Osteoblast (primary cell): ENCODE measurements around the gene WWOX. TPM values are rescaled to one million over a fixed set of nuclear protein-coding genes. Genes with fewer than 3 reads are reported as not detected.

ENCODE experiments used
- DNase-seq: peaks from one replicate; pipeline ENCODE4 v3.0.0; 2011; ENCODE audit warnings: low spot score, mixed read lengths; ENCODE audit not compliant: insufficient read length; ENCODE audit errors: missing footprints
- H2AFZ ChIP-seq: 2 replicates; pipeline ENCODE4 v1.6.0; 2011; ENCODE audit warnings: mild to moderate bottlenecking, low read length
- H3K27ac ChIP-seq: 2 replicates; pipeline ENCODE4 v1.5.1; 2011; ENCODE audit warnings: mild to moderate bottlenecking, low read depth, low read length, moderate library complexity
- H3K27me3 ChIP-seq: 2 replicates; pipeline ENCODE4 v1.6.0; 2012; ENCODE audit warnings: mild to moderate bottlenecking, control low read depth, inconsistent platforms, low read length, moderate library complexity; ENCODE audit not compliant: insufficient read depth
- H3K36me3 ChIP-seq: 2 replicates; pipeline ENCODE4 v1.5.1; 2011; ENCODE audit warnings: mild to moderate bottlenecking, low read length, control low read depth, moderate library complexity; ENCODE audit not compliant: insufficient read depth
- H3K4me1 ChIP-seq: 2 replicates; pipeline ENCODE4 v1.5.1; 2011; ENCODE audit warnings: mild to moderate bottlenecking, low read length, control low read depth, moderate library complexity; ENCODE audit not compliant: insufficient read depth
- H3K4me2 ChIP-seq: 2 replicates; pipeline ENCODE4 v1.6.0; 2011; ENCODE audit warnings: mild to moderate bottlenecking, low read length; ENCODE audit not compliant: insufficient read depth
- H3K4me3 ChIP-seq: fragments of 200-600 bp; sonication (generic); 3 replicates; pipeline ENCODE4 v1.5.1; 2012; ENCODE audit warnings: mild to moderate bottlenecking, low read length, inconsistent platforms; ENCODE audit not compliant: insufficient read depth
- H3K79me2 ChIP-seq: 2 replicates; pipeline ENCODE4 v1.6.0; 2012; ENCODE audit warnings: mild to moderate bottlenecking, low read length, control low read depth, inconsistent platforms; ENCODE audit not compliant: insufficient read depth
- H3K9me3 ChIP-seq: 2 replicates; pipeline ENCODE4 v1.5.1; 2011; ENCODE audit warnings: low read depth, low read length, control low read depth
- H4K20me1 ChIP-seq: 2 replicates; pipeline ENCODE4 v1.6.0; 2012; ENCODE audit warnings: mild to moderate bottlenecking, low read length, control low read depth; ENCODE audit not compliant: insufficient read depth
- CTCF ChIP-seq: IDR thresholded peaks from 2 replicates; pipeline ENCODE4 v1.5.1; 2011; ENCODE audit warnings: mild to moderate bottlenecking, low read depth, low read length, moderate library complexity; ENCODE audit errors: extremely low read depth
- total RNA-seq: library from RNA; depleted of rRNA; stranded (reverse); fragments of >200 nt; gene quantifications from 2 replicates; pipeline ENCODE4 v1.2.3, GENCODE V29; 2012

Gene WWOX
- total RNA-seq, 1 donor: 23.9 TPM

- no peaks in the 10 kb centered on the region for H3K79me2 ChIP-seq
- peaks cover 2% of the 10 kb centered on the region for H3K9me3 ChIP-seq
- no peak overlapping the region for H2AFZ ChIP-seq
- H3K4me2 ChIP-seq: no peak overlapping the region
- no peak overlapping the region for H3K27ac ChIP-seq
- no peaks in the 10 kb centered on the region for H3K27me3 ChIP-seq
- no peaks in the 10 kb centered on the region for H4K20me1 ChIP-seq
- H3K4me3 ChIP-seq: no peak overlapping the region
- no peaks in the 10 kb centered on the region for H3K4me1 ChIP-seq
- DNase-seq: no peak
- TF ChIP-seq CTCF: no peak
- H3K36me3 ChIP-seq: no peaks in the 10 kb centered on the region
Measured at GRCh38 chr16:78311831-78312230, 212.4 kb downstream of the WWOX start.

- Histone ChIP-seq H3K4me1 (no peaks in the 10 kb centered on the region), H4K20me1 (no peaks in the 10 kb centered on the region), H3K9me3 (no peaks in the 10 kb centered on the region), H3K79me2 (no peaks in the 10 kb centered on the region), H3K4me3 (no peak overlapping the region), H2AFZ (no peak overlapping the region), H3K27me3 (no peaks in the 10 kb centered on the region), H3K36me3 (no peaks in the 10 kb centered on the region), H3K4me2 (no peak overlapping the region), H3K27ac (no peak overlapping the region)
- TF ChIP-seq CTCF: no peak
- DNase-seq: no peak
Measured at GRCh38 chr16:78317564-78318240, 218.2 kb downstream of the WWOX start.

- no peak for DNase-seq
- TF ChIP-seq CTCF: no peak
Measured at GRCh38 chr16:78321620-78322360, 222.3 kb downstream of the WWOX start.

GRCh38 chr16:78323315-78323714 is 223.9 kb downstream of the WWOX start:
- Histone ChIP-seq H3K4me1 (no peaks in the 10 kb centered on the region), H3K36me3 (no peaks in the 10 kb centered on the region), H3K9me3 (no peaks in the 10 kb centered on the region), H4K20me1 (no peaks in the 10 kb centered on the region), H3K79me2 (no peaks in the 10 kb centered on the region), H3K27ac (no peak overlapping the region), H3K4me2 (no peak overlapping the region), H2AFZ (no peak overlapping the region), H3K27me3 (no peaks in the 10 kb centered on the region), H3K4me3 (no peak overlapping the region)
- no peak for TF ChIP-seq CTCF
- DNase-seq: no peak

More at GRCh38 chr16:78321620-78322360, 222.3 kb downstream of the WWOX start:
- Histone ChIP-seq H3K4me2 (no peak overlapping the region), H3K27ac (no peak overlapping the region), H3K79me2 (no peaks in the 10 kb centered on the region), H3K9me3 (no peaks in the 10 kb centered on the region), H3K4me3 (no peak overlapping the region), H3K36me3 (no peaks in the 10 kb centered on the region), H3K4me1 (no peaks in the 10 kb centered on the region), H3K27me3 (no peaks in the 10 kb centered on the region), H2AFZ (no peak overlapping the region), H4K20me1 (no peaks in the 10 kb centered on the region)
